ENCODE measurements around the gene SLC35G1.

SLC35G1 gene

GRCh38 chr10:93874309-93875031, 19.3 kb upstream of the SLC35G1 start (continued):
- TF ChIP-seq PATZ1 (CRISPR knock-in tag; IDR thresholded peaks at IDR 0.05; ENCODE audit: borderline replicate concordance) = no peak
- TF ChIP-seq CSDC2 (CRISPR knock-in tag; IDR thresholded peaks at IDR 0.05) = no peak
- no peak for TF ChIP-seq TCF4 (CRISPR knock-in tag; IDR thresholded peaks at IDR 0.05; ENCODE audit: borderline replicate concordance)
- TF ChIP-seq ZFP3 (CRISPR knock-in tag; IDR thresholded peaks at IDR 0.05) = no peak
- no peak for TF ChIP-seq TOX (CRISPR knock-in tag; IDR thresholded peaks at IDR 0.05; ENCODE audit: borderline replicate concordance)
- TF ChIP-seq ZNF8 (CRISPR knock-in tag; IDR thresholded peaks at IDR 0.05) = no peak
- no peak for TF ChIP-seq BACH2 (CRISPR knock-in tag; IDR thresholded peaks at IDR 0.05; ENCODE audit: borderline replicate concordance)

- no peak for TF ChIP-seq ZFP30 (CRISPR knock-in tag; IDR thresholded peaks at IDR 0.05)
- TF ChIP-seq TCF4 (CRISPR knock-in tag; IDR thresholded peaks at IDR 0.05; ENCODE audit: borderline replicate concordance) = no peak
- no peak for TF ChIP-seq ZC3H10 (CRISPR knock-in tag; IDR thresholded peaks at IDR 0.05)
- no peak for TF ChIP-seq ZFP3 (CRISPR knock-in tag; IDR thresholded peaks at IDR 0.05)
- TF ChIP-seq ISL1 (CRISPR knock-in tag; IDR thresholded peaks at IDR 0.05) = no peak
- no peak for TF ChIP-seq TOX (CRISPR knock-in tag; IDR thresholded peaks at IDR 0.05; ENCODE audit: borderline replicate concordance)
- no peak for TF ChIP-seq ZNF8 (CRISPR knock-in tag; IDR thresholded peaks at IDR 0.05)
- no peak for TF ChIP-seq ESRRG (CRISPR knock-in tag; IDR thresholded peaks at IDR 0.05)
- TF ChIP-seq CREB5 (CRISPR knock-in tag; IDR thresholded peaks at IDR 0.05; ENCODE audit: low read depth) = no peak
- TF ChIP-seq ZNF70 (CRISPR knock-in tag; IDR thresholded peaks at IDR 0.05) = no peak
- TF ChIP-seq OSR1 (CRISPR knock-in tag; IDR thresholded peaks at IDR 0.05) = no peak
- no peak for TF ChIP-seq GLIS3 (CRISPR knock-in tag; IDR thresholded peaks at IDR 0.05)
- ATAC-seq = no peak
Observed at GRCh38 chr10:93875032-93875358, 18.8 kb upstream of the SLC35G1 start.

- ATAC-seq = peak; percentile 40; the same call in 2 of the 3 replicates
- TF ChIP-seq BACH2 (CRISPR knock-in tag; IDR thresholded peaks at IDR 0.05; ENCODE audit: borderline replicate concordance) = no peak
- TF ChIP-seq PPARA (CRISPR knock-in tag; IDR thresholded peaks at IDR 0.05; ENCODE audit: borderline replicate concordance) = no peak
- TF ChIP-seq SNAI2 (CRISPR knock-in tag; IDR thresholded peaks at IDR 0.05) = no peak
- no peak for TF ChIP-seq ZC3H10 (CRISPR knock-in tag; IDR thresholded peaks at IDR 0.05)
- no peak for TF ChIP-seq CSDC2 (CRISPR knock-in tag; IDR thresholded peaks at IDR 0.05)
- TF ChIP-seq CSRNP3 (CRISPR knock-in tag; IDR thresholded peaks at IDR 0.05) = no peak
- TF ChIP-seq RARB (CRISPR knock-in tag; IDR thresholded peaks at IDR 0.05) = no peak
- TF ChIP-seq ISL1 (CRISPR knock-in tag; IDR thresholded peaks at IDR 0.05) = peak; percentile 81
- TF ChIP-seq OSR1 (CRISPR knock-in tag; IDR thresholded peaks at IDR 0.05) = no peak
Observed at GRCh38 chr10:93876381-93876780, 17.4 kb upstream of the SLC35G1 start.

- ATAC-seq = no peak
- TF ChIP-seq PPARA (CRISPR knock-in tag; IDR thresholded peaks at IDR 0.05; ENCODE audit: borderline replicate concordance) = no peak
- no peak for TF ChIP-seq RARB (CRISPR knock-in tag; IDR thresholded peaks at IDR 0.05)
Observed at GRCh38 chr10:93879273-93879672, 14.5 kb upstream of the SLC35G1 start.

GRCh38 chr10:93894516-93895378, 969 bp downstream of the SLC35G1 start:
- ATAC-seq = peak; percentile 45
- TF ChIP-seq BACH2 (CRISPR knock-in tag; IDR thresholded peaks at IDR 0.05; ENCODE audit: borderline replicate concordance) = no peak
- TF ChIP-seq ZNF70 (CRISPR knock-in tag; IDR thresholded peaks at IDR 0.05) = peak; percentile 27; the same call in 1 of the 2 replicates
